Mucosa of gallbladder (tissue), 1 donor: ENCODE data around the gene KIAA1671. TPM values are rescaled to one million over a fixed set of nuclear protein-coding genes. Genes with fewer than 3 reads are reported as not detected.

ENCODE experiments used
- DNase-seq: peaks from one replicate; pipeline ENCODE4 v3.0.0-alpha.2; 2020; ENCODE audit warnings: low spot score
- total RNA-seq: library from RNA; stranded (reverse); gene quantifications from one replicate; pipeline ENCODE4 v1.2.1, GENCODE V29; 2021
- donor health status: DM: no; HTN: no; CAD: no.

The KIAA1671 gene
- total RNA-seq, 1 donor from 2014 or later, result 85.5 TPM

DNA sequence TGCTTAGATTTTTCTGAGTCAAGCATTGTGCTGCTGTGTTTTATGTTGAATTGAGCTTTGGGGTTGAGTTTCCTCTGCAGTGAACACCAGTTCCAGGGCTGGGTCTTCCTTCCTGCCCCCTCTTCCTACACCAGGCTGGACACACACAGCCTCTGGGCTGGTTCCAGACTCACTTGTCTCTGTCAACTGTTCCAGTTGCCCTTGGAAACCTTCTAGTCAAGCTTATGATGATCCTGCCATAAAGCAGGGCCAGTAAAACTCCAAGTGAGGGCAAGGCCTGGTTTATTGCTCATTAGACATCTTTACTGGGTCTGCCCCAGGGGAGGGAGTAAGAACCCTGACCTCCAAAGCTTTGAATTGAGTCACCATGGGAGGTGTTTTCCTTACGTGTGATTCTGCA lies 61.1 kb downstream of the KIAA1671 start:
- no peak for DNase-seq

- no peak for DNase-seq
These were observed 62.6 kb downstream of the KIAA1671 start for GRCh38 chr22:25014896-25015755.

DNA sequence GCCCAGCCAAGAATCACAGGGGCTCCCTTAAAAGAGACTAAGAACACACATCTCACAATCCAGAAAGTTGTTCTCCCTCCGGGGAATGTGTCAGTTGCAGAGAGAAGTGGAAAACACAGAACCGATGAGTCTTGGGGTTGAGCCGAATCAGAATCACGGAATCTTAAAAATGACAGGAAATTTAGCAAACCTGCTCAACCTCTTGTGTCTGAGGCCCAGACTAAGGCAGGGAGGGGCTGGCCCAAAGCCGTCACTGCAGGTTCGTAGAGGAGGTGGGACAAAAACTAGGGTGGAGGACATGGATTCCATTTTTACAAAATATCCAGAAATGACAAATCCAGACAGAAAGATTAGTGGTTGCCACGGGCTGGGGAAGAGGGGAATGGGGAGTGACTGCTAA lies 63.8 kb downstream of the KIAA1671 start:
- DNase-seq, result no peak

- DNase-seq, result no peak
These were observed 65.5 kb downstream of the KIAA1671 start for GRCh38 chr22:25018009-25018408.

- DNase-seq, result no peak
These were observed 67.1 kb downstream of the KIAA1671 start for GRCh38 chr22:25019427-25020184.

DNA sequence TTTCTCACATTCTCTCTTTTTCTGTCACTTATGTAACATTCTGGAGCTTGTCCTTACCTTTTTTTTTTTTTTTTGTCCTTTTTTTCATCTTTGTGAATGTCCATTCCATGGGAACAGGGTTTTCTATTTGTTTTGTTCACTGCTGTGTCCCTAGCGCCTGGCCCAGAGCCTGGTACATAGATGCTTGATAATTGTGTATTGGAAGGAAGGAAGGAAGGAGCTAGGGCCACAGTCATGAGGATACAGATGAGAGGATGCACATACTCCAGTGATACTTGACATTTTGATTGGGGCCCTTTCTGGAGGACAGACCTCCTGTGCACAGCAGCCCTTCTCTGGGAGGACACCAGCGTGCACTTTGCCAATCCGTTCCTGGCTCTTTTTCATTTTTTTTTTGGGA lies 68.9 kb downstream of the KIAA1671 start:
- DNase-seq, result no peak

GRCh38 chr22:25021976-25022711 lies 69.6 kb downstream of the KIAA1671 start:
- no peak for DNase-seq

DNA sequence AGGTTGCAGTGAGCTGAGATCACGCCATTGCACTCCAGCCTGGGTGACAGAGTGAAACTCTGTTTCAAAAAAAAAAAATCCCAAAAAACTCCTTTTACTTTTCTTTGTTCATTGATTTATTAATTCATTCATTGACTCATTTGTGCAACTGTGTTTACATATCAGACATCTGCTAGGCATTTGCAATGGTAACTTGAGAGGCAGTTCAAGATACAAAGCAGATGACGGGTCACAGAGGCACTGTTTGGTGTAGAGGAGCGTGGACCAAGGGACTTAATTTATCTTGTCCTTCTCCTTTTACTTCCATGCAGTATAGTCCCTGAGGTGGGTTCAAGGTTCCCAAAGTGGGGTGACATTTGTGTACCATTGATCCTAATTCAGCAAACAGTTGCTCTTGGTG lies 71.4 kb downstream of the KIAA1671 start:
- no peak for DNase-seq

DNA sequence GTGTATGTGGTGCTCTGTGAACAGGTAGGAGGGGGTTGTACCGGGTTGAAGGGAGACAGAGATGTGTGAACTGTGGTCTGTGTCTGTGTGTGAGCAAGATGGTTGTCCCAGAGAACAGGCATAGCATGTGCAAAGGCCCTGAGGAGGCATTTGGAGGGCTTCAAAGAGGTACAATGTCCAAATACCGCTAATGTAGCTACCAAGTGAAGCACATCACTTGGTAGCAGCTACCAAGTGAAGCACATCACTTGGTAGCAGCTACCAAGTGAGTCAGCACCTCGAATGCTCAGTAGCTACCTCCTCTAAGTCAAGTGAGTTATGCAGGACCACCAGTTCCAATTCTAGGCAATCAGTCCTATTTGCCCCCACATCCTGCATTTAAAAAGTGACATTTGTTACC lies 72.4 kb downstream of the KIAA1671 start:
- no peak for DNase-seq

DNA sequence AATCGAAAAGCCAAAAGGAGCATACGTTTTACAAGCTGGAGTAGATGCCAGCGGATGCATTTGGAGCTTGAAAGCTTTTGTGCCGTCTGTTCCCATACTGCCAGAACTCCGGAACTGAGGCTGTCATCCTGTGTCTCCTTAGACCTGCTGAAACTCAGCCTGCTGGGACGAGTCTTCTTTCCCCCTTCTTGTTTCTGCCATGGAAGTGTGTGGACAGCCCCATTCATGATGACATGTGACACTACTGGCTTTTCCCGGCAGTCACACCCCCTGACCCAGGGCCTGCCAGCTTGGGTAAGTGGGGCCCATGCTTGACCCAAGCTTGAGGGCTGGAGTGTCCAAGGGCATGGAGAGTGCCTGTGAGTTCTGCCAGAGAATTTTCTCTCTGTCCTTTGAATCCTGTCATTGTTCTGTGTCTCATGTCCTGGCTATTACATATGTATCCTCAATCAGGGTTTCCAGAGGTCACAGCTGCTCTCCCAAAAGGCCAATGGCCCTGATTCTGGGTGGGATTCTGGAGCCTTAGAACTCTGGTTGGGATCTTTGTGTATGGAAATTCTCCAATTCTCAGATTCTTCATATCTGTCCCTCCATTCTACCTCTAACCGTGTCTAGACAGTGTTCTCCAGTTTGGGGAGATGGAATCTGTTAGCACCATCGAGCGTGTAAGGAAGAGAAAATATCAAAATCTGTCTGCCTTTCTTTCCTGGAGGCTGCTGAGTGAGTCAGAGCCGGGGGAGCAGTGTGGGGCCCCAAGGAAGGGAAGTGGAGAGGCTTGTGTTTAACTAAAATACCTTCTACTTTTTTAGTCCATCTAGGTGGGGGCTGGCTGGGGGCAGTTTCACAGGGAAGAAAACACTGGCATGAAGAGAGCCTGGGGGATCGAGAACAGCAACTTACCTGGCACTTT lies 73.2 kb downstream of the KIAA1671 start:
- no peak for DNase-seq

- no peak for DNase-seq
These were observed 74.8 kb downstream of the KIAA1671 start for GRCh38 chr22:25027043-25027906.

DNA sequence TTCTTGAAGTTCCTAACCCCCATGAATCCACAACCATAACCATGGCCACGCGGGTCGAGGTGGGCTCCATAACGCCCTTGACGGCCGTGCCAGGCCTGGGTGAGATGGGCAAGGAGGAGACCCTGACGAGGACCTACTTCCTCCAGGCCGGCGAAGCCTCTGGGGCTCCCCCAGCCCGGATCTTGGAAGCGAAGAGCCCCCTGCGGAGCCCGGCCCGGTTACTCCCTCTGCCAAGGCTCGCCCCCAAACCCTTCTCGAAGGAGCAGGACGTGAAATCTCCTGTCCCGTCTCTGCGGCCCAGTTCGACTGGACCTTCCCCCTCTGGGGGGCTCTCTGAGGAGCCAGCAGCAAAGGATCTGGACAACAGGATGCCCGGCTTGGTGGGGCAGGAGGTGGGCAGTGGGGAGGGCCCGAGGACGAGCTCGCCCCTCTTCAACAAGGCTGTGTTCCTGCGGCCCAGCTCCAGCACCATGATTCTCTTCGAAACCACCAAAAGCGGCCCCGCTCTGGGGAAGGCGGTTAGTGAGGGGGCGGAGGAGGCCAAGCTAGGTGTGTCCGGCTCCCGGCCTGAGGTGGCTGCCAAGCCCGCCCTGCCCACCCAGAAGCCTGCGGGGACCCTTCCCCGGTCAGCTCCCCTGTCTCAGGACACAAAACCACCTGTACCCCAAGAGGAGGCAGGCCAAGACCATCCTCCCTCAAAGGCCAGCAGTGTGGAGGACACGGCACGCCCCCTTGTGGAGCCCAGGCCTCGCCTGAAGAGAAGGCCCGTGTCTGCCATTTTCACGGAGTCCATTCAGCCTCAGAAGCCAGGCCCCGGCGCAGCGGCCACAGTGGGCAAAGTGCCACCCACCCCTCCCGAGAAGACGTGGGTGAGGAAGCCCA lies 75.7 kb downstream of the KIAA1671 start:
- DNase-seq, result no peak

- no peak for DNase-seq
These were observed 76.3 kb downstream of the KIAA1671 start for GRCh38 chr22:25028841-25029141.

- DNase-seq, result no peak
These were observed 76.7 kb downstream of the KIAA1671 start for GRCh38 chr22:25029181-25029580.

- DNase-seq, result no peak
These were observed 78.1 kb downstream of the KIAA1671 start for GRCh38 chr22:25030636-25031035.

DNA sequence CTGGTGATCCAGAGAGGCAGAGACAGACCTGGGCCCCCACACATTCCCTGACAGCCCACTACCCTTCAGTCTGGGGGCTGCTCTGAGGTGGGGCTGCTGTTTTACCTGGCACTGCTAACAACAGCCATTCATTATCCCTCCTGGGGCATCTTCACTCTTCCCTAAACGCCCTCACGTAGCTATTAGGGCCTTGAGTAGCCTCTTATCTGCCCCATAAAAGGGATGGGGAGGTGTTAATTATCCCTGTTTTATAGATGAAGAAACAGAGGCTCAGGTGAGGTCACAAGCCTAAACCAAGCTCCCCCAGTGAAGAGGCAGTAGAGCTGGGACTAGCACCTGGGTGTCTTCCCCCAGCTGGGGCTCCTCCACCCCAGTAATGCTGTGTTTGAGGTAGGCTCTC lies 79.5 kb downstream of the KIAA1671 start:
- no peak for DNase-seq

DNA sequence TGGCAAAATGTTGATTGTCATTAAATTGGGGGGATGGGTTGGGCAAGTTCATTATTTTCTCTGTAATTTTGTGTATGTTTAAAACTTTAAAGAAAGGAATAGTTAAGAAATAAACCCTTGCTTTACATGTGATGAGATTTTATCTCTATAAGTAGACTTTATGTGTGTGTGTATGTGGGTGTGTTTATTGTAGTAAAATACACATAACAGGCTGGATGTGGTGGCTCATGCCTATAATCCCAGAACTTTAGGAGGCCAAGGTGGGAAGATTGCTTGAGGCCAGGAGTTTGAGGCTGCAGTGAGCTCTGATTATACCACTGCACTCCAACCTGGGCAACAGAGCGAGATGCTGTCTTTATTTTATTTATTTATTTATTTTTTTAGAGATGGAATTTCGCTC lies 83.2 kb downstream of the KIAA1671 start:
- no peak for DNase-seq

DNA sequence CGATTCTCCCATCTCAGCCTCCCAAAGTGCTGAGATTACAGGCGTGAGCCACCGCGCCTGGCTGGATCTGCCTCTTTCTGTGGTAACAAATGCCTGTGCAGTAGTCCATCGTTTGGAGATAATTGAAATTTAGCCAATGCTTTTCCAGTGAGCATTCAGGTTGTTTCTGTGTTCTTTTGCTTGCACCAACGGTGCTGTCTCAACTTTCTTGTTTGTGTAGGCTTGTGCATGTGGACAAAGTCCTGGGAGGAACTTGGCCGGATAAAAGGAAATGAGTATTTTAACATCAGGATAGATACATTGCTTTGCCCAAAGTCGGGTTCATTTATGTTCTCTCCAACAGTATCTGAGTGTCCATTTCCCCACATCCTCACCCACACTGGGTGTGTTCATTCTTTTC lies 85.7 kb downstream of the KIAA1671 start:
- no peak for DNase-seq

DNA sequence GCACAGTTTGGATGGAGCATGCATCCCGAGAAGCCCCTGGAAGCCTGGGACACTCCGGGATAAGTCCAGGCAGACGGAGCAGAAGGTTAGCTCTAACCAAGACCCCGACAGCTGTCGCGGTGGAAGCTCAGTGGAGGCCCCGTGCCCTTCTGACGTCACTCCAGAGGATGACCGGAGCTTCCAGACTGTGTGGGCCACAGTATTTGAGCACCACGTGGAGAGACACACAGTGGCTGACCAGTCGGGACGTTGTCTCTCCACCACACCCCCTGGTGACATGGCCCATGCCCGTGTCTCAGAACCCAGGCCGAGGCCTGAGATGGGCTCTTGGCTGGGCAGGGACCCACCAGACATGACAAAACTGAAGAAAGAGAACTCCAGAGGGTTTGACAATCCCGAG lies 86.3 kb downstream of the KIAA1671 start:
- no peak for DNase-seq

GRCh38 chr22:25039255-25039654 lies 86.7 kb downstream of the KIAA1671 start:
- DNase-seq, result no peak
